HG03457 (cell line): ENCODE results near the gene DLX4.

Experiments used
- ATAC-seq: cut with Tn5 transposase; IDR thresholded peaks from one replicate; pipeline ENCODE4 v1.9.1; 2021; ENCODE audit warnings: moderate number of reproducible peaks; ENCODE audit not compliant: unreplicated experiment

Gene DLX4

GRCh38 chr17:49998836-49999511, 30.0 kb downstream of the DLX4 start:
- ATAC-seq = no peak

GRCh38 chr17:50003911-50004310, 34.9 kb downstream of the DLX4 start:
- no peak for ATAC-seq

- ATAC-seq = no peak
These were observed 40.3 kb downstream of the DLX4 start for GRCh38 chr17:50009282-50009681.

- no peak for ATAC-seq
These were observed 44.1 kb downstream of the DLX4 start for GRCh38 chr17:50013079-50013478.

- ATAC-seq = no peak
These were observed 45.6 kb downstream of the DLX4 start for GRCh38 chr17:50014471-50015088.

- ATAC-seq = no peak
These were observed 46.2 kb downstream of the DLX4 start for GRCh38 chr17:50015146-50015545.

- no peak for ATAC-seq
These were observed 49.9 kb downstream of the DLX4 start for GRCh38 chr17:50018909-50019308.

GRCh38 chr17:50020841-50021599, 52.0 kb downstream of the DLX4 start:
- no peak for ATAC-seq

GRCh38 chr17:50021681-50022370, 52.8 kb downstream of the DLX4 start:
- ATAC-seq = no peak

GRCh38 chr17:50022463-50023130, 53.6 kb downstream of the DLX4 start:
- no peak for ATAC-seq

- no peak for ATAC-seq
These were observed 54.5 kb downstream of the DLX4 start for GRCh38 chr17:50023520-50023919.
